HG03108 (cell line): Measurements from ENCODE around the gene PACC1.
"Not testable (repeated sequence)": the region's sequence is repeated elsewhere in the genome, so short reads cannot be mapped to it uniquely, and the experiment has no call there.

Experiments used
- ATAC-seq: cut with Tn5 transposase; IDR thresholded peaks from one replicate; pipeline ENCODE4 v1.9.1; 2021; ENCODE audit warnings: moderate library complexity; ENCODE audit not compliant: unreplicated experiment

PACC1 gene

DNA sequence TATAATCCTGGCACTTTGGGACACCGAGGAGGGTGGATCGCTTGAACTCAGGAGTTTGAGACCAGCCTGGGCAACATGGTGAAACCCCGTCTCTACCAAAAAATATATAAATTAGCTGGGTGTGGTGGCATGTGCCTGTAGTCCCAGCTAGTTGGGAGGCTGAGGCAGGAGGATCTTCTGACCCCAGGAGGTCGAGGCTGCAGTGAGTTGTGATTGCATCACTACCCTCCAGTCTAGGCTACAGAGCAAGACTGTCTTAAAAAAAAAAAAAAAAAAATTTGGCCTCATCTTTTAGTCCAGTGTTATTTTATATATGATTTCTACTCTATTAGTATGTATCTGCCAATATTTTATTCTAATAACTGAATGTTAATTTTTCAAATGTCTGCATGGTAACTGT lies 69.8 kb downstream of the PACC1 start:
- no peak for ATAC-seq

GRCh38 chr1:212341090-212341489 lies 73.6 kb downstream of the PACC1 start:
- ATAC-seq = no peak

DNA sequence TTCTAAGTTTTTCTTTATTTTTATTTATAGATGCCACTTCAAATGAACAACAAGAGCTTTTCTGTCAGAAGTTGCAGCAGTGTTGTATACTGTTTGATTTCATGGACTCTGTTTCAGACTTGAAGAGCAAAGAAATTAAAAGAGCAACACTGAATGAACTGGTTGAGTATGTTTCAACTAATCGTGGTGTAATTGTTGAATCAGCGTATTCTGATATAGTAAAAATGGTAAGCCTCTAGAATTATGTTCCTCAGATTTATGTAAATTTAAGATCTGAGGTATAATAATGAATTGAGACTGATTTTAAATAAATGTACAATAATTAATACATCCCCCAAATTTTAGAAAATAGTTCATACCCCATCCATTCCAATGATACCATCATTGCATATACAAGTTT lies 85.6 kb downstream of the PACC1 start:
- ATAC-seq = no peak

DNA sequence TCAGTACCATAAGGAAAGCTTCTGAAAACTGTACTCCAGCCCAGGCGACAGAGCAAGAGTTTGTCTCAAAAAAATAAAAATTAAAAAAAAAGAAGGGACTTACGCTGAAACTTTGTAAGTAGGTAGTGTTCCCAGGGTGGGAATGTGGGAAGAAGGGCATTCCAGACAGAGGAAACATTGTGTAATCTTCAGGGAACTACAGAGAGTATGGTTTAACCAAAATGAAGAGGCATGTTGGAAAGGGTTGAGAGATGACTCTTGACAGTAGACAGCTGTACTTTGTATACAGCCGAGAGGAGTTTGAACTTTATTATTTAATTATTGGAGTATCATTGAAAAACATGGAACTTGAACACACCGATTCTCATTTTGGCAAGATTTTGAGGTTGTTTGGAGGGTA lies 86.4 kb downstream of the PACC1 start:
- no peak for ATAC-seq

- no peak for ATAC-seq
Measured at GRCh38 chr1:212326541-212326940, 88.1 kb downstream of the PACC1 start.

- ATAC-seq = no peak
Measured at GRCh38 chr1:212323066-212323465, 91.6 kb downstream of the PACC1 start.

DNA sequence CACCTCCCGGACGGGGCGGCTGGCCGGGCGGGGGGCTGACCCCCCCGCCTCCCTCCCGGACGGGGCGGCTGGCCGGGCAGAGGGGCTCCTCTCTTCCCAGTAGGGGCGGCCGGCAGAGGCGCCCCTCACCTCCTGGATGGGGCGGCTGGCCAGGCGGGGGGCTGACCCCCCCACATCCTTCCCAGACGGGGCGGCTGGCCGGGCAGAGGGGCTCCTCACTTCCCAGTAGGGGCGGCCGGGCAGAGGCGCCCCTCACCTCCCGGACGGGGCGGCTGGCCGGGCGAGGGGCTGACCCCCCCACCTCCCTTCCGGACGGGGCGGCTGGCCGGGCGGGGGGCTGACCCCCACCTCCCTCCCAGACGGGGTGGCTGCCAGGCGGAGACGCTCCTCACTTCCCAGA lies 93.7 kb downstream of the PACC1 start:
- ATAC-seq = not testable (repeated sequence)

DNA sequence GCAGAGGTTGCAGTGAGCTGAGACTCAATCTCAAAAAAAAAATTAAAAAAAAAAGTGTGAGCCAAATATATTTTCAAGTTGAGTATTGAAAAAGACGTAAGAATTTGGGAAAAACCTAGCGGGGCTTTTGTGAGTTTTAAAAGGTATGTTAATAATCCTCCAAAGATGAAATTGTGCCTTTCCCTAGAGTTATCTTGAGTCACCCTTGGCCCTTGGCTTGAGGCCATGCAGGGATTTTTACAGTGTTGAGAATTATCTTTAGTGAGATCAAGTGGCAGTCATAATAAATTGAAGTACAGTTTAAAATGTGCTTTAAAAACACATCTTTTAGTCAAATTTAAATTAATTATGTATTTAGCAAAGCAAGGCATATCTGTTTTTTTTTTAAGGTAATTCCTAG lies 96.8 kb downstream of the PACC1 start:
- no peak for ATAC-seq

- ATAC-seq = no peak
Measured at GRCh38 chr1:212315907-212316306, 98.8 kb downstream of the PACC1 start.

GRCh38 chr1:212315184-212315583 lies 99.5 kb downstream of the PACC1 start:
- ATAC-seq = no peak
